ENCODE results near the gene FAM241B. TPM values are rescaled to one million over a fixed set of nuclear protein-coding genes. Genes with fewer than 3 reads are reported as not detected.

Gene FAM241B
- total RNA-seq, 4 donors from 2014 or later = 1.1 to 2.6 (median 2.5) TPM; not detected in 1

DNA sequence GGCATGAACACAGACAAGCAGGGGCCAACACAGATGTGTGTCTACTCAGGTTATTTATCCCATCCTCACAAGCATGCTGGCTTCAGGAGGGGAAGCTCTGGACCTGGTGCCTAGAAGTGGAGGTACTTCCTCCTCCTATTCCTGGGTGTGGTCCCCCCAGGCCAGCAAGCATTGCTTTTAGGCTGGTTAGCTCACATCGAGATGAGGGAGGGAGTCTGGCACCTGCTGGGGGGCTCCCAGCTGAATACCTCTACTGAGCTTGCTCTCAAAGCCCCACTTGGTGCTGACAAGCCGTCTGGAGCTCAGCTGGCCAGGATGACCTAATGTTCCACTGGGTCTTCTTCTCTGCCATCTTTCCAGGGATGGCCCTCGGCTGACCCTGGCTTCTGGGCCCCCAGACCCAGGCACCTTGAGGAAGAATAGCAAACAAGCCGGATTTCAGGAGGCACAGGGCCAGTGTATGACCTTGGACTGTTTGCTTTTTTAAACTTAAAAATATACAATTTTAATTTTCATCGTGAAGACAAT, 26.8 kb downstream of the FAM241B start:
- H3K27me3 ChIP-seq = peaks cover 0 to 3% (median 0%) of the 10 kb centered on the region in 3 donors
- DNase-seq (no peak), ATAC-seq (no peak)
- in situ Hi-C loops (cut with MboI; ENCODE audit: low sequenced_read_pairs in 4 of 4) (no loop called here), intact Hi-C loops (cut with DNase I; ENCODE audit: low total_unique reads) (no loop called here)
- H3K4me1 ChIP-seq = peaks cover 0 to 8% of the 10 kb centered on the region in 2 donors
- TF ChIP-seq, protein P1, sequence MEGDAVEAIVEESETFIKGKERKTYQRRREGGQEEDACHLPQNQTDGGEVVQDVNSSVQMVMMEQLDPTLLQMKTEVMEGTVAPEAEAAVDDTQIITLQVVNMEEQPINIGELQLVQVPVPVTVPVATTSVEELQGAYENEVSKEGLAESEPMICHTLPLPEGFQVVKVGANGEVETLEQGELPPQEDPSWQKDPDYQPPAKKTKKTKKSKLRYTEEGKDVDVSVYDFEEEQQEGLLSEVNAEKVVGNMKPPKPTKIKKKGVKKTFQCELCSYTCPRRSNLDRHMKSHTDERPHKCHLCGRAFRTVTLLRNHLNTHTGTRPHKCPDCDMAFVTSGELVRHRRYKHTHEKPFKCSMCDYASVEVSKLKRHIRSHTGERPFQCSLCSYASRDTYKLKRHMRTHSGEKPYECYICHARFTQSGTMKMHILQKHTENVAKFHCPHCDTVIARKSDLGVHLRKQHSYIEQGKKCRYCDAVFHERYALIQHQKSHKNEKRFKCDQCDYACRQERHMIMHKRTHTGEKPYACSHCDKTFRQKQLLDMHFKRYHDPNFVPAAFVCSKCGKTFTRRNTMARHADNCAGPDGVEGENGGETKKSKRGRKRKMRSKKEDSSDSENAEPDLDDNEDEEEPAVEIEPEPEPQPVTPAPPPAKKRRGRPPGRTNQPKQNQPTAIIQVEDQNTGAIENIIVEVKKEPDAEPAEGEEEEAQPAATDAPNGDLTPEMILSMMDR (IDR thresholded peaks at IDR 0.05 in 4 of 5, conservative IDR thresholded peaks at IDR 0.05 in 1 of 5) = no peak
- TF ChIP-seq POLR2A (IDR thresholded peaks at IDR 0.05) = no peak
- H3K9me3 ChIP-seq = no peaks in the 10 kb centered on the region
- H3K4me3 ChIP-seq = no peak overlapping the region
- H3K36me3 ChIP-seq = no peaks in the 10 kb centered on the region
- no peak overlapping the region for H3K27ac ChIP-seq

DNA sequence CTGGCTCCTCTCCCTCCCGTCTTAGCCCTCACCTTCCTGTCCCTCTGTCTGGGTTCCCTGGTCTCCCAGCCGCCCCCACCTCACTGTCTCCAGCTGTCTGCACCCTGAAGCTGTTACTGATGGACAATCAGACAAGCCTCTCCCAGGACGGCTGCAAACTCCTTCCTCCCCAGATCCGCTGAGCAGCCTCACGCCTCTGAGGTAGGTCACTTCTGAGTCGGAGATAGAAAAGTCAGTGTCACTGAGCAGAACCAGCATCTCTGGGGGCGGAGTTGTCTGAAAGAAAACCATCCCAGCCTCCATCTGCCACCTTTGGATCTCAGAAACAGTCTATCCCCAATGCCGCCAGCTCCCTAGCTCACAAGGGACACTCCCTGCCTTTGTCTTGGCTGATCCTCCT, 27.4 kb downstream of the FAM241B start:
- intact Hi-C loops (cut with DNase I; ENCODE audit: low total_unique reads) = no loop called here
- no peaks in the 10 kb centered on the region for H3K36me3 ChIP-seq
- no peak overlapping the region for H3K27ac ChIP-seq
- H3K4me1 ChIP-seq = peaks cover 0 to 8% of the 10 kb centered on the region in 2 donors
- TF ChIP-seq, protein P1 (IDR thresholded peaks at IDR 0.05 in 4 of 5, conservative IDR thresholded peaks at IDR 0.05 in 1 of 5) = no peak
- no peak for TF ChIP-seq POLR2A (IDR thresholded peaks at IDR 0.05)
- ATAC-seq = no peak
- no peak overlapping the region for H3K4me3 ChIP-seq
- DNase-seq = no peak
- H3K27me3 ChIP-seq = peaks cover 0 to 3% (median 0%) of the 10 kb centered on the region in 3 donors
- H3K9me3 ChIP-seq = no peaks in the 10 kb centered on the region
- in situ Hi-C loops (cut with MboI; ENCODE audit: low sequenced_read_pairs in 4 of 4) = no loop called here

DNA sequence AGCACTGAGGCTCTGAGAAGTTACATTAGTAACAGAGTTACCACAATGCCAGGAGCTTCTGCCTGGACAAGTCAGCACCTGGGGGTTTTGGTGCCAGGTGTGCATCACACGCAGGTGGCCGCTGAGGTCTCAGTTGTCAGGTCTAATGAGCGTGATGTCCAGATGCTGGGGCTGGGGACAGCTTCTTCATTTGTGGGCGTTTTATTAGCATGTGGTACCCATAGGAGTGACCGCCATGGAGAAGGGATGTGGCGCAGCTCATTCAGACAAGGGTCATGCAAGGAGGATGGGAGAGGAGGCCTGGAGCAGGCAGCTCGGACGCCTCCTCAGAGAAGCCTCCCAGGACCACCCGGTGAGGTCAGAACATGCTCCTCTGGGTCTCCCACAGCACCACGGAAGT, 27.8 kb downstream of the FAM241B start:
- Histone ChIP-seq H3K36me3 (no peaks in the 10 kb centered on the region), H3K9me3 (no peaks in the 10 kb centered on the region), H3K4me3 (no peak overlapping the region), H3K27ac (no peak overlapping the region), H3K4me1 (peaks cover 0 to 8% of the 10 kb centered on the region in 2 donors), H3K27me3 (peaks cover 0 to 3% (median 0%) of the 10 kb centered on the region in 3 donors)
- in situ Hi-C loops (cut with MboI; ENCODE audit: low sequenced_read_pairs in 4 of 4) = no loop called here
- intact Hi-C loops (cut with DNase I; ENCODE audit: low total_unique reads) = no loop called here
- TF ChIP-seq, protein P1 (IDR thresholded peaks at IDR 0.05 in 4 of 5, conservative IDR thresholded peaks at IDR 0.05 in 1 of 5) = no peak
- TF ChIP-seq POLR2A (IDR thresholded peaks at IDR 0.05) = no peak
- DNase-seq (no peak), ATAC-seq (no peak)

GRCh38 chr10:69659241-69660038, 29.4 kb downstream of the FAM241B start:
- Histone ChIP-seq H3K4me1 (peaks cover 0 to 8% of the 10 kb centered on the region in 2 donors), H3K4me3 (no peak overlapping the region), H3K9me3 (no peaks in the 10 kb centered on the region), H3K27ac (no peak overlapping the region), H3K36me3 (no peaks in the 10 kb centered on the region), H3K27me3 (peaks cover 0 to 3% (median 0%) of the 10 kb centered on the region in 3 donors)
- no peak for ATAC-seq
- no peak for DNase-seq
- TF ChIP-seq POLR2A (IDR thresholded peaks at IDR 0.05) = no peak
- in situ Hi-C loops (cut with MboI; ENCODE audit: low sequenced_read_pairs in 4 of 4) (no loop called here), intact Hi-C loops (cut with DNase I; ENCODE audit: low total_unique reads) (no loop called here)

- DNase-seq (no peak), ATAC-seq (no peak)
- TF ChIP-seq, protein P1 (IDR thresholded peaks at IDR 0.05 in 4 of 5, conservative IDR thresholded peaks at IDR 0.05 in 1 of 5) = no peak
- TF ChIP-seq POLR2A (IDR thresholded peaks at IDR 0.05) = no peak
- H3K36me3 ChIP-seq = no peaks in the 10 kb centered on the region
- no peak overlapping the region for H3K27ac ChIP-seq
- intact Hi-C loops (cut with DNase I; ENCODE audit: low total_unique reads) (no loop called here), in situ Hi-C loops (cut with MboI; ENCODE audit: low sequenced_read_pairs in 4 of 4) (no loop called here)
- peaks cover 0 to 3% (median 0%) of the 10 kb centered on the region in 3 donors for H3K27me3 ChIP-seq
- H3K9me3 ChIP-seq = no peaks in the 10 kb centered on the region
- H3K4me3 ChIP-seq = no peak overlapping the region
- H3K4me1 ChIP-seq = peaks cover 0 to 1% of the 10 kb centered on the region in 2 donors
Observed at GRCh38 chr10:69660296-69660695, 30.2 kb downstream of the FAM241B start.

Data from gastrocnemius medialis (tissue), 4 donors.